Chondrocyte (in vitro differentiated cells): ENCODE results near the gene FOXO4. TPM values are rescaled to one million over a fixed set of nuclear protein-coding genes. Genes with fewer than 3 reads are reported as not detected.

Experiments used
- DNase-seq: peaks from one replicate; pipeline ENCODE4 v3.0.0; 2021; ENCODE audit warnings: mixed read lengths, low spot score
- H3K27ac Mint-ChIP-seq: one replicate; pipeline ENCODE4 v1.8.0; 2021; ENCODE audit warnings: mild to moderate bottlenecking, moderate library complexity, mixed read lengths; ENCODE audit not compliant: unreplicated experiment
- H3K27me3 Mint-ChIP-seq: 2 replicates; pipeline ENCODE4 v1.8.0; 2021; ENCODE audit warnings: low read depth, mixed read lengths
- H3K36me3 Mint-ChIP-seq: 2 replicates; pipeline ENCODE4 v1.8.0; 2021; ENCODE audit warnings: low read depth, mixed read lengths
- H3K4me1 Mint-ChIP-seq: 2 replicates; pipeline ENCODE4 v1.8.0; 2021; ENCODE audit warnings: low read depth, mild to moderate bottlenecking, mixed read lengths
- H3K4me3 Mint-ChIP-seq: one replicate; pipeline ENCODE4 v1.8.0; 2021; ENCODE audit warnings: mild to moderate bottlenecking, moderate library complexity, mixed read lengths; ENCODE audit not compliant: unreplicated experiment
- H3K9me3 Mint-ChIP-seq: 2 replicates; pipeline ENCODE4 v1.8.0; 2021; ENCODE audit warnings: low read depth, mixed read lengths
- total RNA-seq: library from RNA; stranded (reverse); gene quantifications from 3 replicates; pipeline ENCODE4 v1.2.1, GENCODE V29; 2021
- TF ChIP-seq, protein P1 (sequence below): fragments of 200-600 bp; sonication (generic); IDR thresholded peaks from 2 replicates; pipeline ENCODE4 v1.5.0; 2021; ENCODE audit warnings: antibody characterized with exemption, mild to moderate bottlenecking, moderate library complexity

FOXO4 gene
- total RNA-seq, 1 donor from 2014 or later = 9.3 TPM

DNA sequence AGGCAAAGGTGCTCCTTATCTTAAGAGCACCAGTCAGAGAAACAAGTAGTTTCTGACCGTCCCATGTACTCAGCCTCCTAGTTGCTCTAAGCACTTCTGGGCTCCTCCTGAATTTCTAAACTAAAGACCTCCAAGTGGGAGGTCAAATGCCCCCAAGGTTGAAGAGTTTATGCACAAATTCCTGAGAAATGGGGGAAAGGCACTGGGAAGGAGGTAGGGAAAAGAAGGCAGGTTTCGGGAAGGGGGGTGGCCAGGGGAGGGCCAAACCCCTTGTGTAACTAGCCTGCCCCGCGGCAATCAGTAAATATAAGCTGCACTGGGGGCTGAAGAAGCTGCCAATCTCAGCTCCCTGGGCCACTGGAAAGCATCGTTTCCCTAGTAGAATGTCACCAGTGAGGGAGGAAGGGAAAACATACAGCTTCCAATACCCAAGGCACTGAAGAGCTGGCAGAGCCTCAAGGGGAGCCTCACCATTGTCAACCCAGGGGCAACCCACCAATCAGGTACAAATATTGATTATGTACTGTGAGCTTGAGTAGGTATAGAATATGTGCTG, 3.4 kb downstream of the FOXO4 start:
- H3K4me3 Mint-ChIP-seq = no peak overlapping the region
- H3K27me3 Mint-ChIP-seq = no peaks in the 10 kb centered on the region
- peaks cover 3% of the 10 kb centered on the region for H3K9me3 Mint-ChIP-seq
- no peak overlapping the region for H3K27ac Mint-ChIP-seq
- TF ChIP-seq, protein P1, sequence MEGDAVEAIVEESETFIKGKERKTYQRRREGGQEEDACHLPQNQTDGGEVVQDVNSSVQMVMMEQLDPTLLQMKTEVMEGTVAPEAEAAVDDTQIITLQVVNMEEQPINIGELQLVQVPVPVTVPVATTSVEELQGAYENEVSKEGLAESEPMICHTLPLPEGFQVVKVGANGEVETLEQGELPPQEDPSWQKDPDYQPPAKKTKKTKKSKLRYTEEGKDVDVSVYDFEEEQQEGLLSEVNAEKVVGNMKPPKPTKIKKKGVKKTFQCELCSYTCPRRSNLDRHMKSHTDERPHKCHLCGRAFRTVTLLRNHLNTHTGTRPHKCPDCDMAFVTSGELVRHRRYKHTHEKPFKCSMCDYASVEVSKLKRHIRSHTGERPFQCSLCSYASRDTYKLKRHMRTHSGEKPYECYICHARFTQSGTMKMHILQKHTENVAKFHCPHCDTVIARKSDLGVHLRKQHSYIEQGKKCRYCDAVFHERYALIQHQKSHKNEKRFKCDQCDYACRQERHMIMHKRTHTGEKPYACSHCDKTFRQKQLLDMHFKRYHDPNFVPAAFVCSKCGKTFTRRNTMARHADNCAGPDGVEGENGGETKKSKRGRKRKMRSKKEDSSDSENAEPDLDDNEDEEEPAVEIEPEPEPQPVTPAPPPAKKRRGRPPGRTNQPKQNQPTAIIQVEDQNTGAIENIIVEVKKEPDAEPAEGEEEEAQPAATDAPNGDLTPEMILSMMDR = no peak
- no peaks in the 10 kb centered on the region for H3K36me3 Mint-ChIP-seq
- no peak for DNase-seq
- peaks cover 12% of the 10 kb centered on the region for H3K4me1 Mint-ChIP-seq

DNA sequence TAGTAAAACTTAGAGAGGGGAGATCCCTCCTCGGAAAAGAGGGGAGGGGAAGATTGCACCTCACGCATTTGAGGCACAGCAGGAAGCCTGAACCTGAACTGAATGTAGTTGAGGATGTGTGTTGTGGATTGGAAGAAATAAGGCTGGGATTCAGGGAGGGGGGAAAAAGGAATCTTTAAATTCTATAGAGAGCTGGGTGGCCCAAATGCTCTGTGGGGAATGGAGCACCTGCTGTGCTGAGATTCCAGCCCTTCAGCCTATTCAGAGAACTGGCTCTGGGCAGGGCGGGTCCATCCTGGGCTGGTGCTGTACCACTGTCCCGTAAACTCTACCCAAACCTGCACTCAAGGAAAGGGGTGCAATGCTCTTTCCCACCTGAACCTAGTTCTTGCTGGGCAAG, 4.1 kb downstream of the FOXO4 start:
- TF ChIP-seq, protein P1 = no peak
- Mint-ChIP-seq H3K27me3 (no peaks in the 10 kb centered on the region), H3K27ac (no peak overlapping the region), H3K4me3 (no peak overlapping the region), H3K36me3 (no peaks in the 10 kb centered on the region), H3K4me1 (peaks cover 14% of the 10 kb centered on the region), H3K9me3 (peaks cover 3% of the 10 kb centered on the region)
- no peak for DNase-seq

DNA sequence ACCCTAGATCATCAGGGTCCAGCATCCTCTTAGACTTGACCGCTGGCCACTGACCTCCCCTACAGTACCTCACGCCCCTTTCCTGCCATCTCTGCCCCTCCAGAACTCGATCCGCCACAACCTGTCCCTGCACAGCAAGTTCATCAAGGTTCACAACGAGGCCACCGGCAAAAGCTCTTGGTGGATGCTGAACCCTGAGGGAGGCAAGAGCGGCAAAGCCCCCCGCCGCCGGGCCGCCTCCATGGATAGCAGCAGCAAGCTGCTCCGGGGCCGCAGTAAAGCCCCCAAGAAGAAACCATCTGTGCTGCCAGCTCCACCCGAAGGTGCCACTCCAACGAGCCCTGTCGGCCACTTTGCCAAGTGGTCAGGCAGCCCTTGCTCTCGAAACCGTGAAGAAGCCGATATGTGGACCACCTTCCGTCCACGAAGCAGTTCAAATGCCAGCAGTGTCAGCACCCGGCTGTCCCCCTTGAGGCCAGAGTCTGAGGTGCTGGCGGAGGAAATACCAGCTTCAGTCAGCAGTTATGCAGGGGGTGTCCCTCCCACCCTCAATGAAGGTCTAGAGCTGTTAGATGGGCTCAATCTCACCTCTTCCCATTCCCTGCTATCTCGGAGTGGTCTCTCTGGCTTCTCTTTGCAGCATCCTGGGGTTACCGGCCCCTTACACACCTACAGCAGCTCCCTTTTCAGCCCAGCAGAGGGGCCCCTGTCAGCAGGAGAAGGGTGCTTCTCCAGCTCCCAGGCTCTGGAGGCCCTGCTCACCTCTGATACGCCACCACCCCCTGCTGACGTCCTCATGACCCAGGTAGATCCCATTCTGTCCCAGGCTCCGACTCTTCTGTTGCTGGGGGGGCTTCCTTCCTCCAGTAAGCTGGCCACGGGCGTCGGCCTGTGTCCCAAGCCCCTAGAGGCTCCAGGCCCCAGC, 5.2 kb downstream of the FOXO4 start:
- Mint-ChIP-seq H3K4me3 (no peak overlapping the region), H3K9me3 (no peaks in the 10 kb centered on the region), H3K4me1 (peaks cover 10% of the 10 kb centered on the region), H3K27me3 (no peaks in the 10 kb centered on the region), H3K36me3 (no peaks in the 10 kb centered on the region), H3K27ac (no peak overlapping the region)
- DNase-seq = no peak
- TF ChIP-seq, protein P1 = no peak

DNA sequence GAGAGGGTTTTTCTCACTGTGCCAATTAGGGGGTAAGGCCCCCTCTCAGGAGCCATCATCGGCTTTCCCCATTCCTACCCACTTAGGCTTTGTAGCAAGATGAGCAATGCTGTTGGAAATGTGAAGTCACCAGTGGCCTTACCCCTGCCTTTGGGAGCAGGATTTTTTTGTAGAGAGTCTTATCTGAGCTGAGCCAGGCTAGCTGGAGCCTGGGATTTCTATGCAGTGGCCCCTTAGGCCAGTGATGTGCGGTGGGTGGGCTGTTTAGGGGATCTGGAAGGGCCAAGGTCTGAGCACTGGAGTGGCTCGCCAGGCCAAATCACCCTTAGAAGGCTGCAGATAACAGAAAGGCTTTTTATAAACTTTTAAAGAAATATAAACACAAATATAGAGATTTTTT, 6.6 kb downstream of the FOXO4 start:
- H3K27ac Mint-ChIP-seq = no peak overlapping the region
- H3K4me1 Mint-ChIP-seq = peaks cover 6% of the 10 kb centered on the region
- no peak for DNase-seq
- H3K36me3 Mint-ChIP-seq = no peaks in the 10 kb centered on the region
- no peaks in the 10 kb centered on the region for H3K27me3 Mint-ChIP-seq
- TF ChIP-seq, protein P1 = no peak
- H3K4me3 Mint-ChIP-seq = no peak overlapping the region
- no peaks in the 10 kb centered on the region for H3K9me3 Mint-ChIP-seq

DNA sequence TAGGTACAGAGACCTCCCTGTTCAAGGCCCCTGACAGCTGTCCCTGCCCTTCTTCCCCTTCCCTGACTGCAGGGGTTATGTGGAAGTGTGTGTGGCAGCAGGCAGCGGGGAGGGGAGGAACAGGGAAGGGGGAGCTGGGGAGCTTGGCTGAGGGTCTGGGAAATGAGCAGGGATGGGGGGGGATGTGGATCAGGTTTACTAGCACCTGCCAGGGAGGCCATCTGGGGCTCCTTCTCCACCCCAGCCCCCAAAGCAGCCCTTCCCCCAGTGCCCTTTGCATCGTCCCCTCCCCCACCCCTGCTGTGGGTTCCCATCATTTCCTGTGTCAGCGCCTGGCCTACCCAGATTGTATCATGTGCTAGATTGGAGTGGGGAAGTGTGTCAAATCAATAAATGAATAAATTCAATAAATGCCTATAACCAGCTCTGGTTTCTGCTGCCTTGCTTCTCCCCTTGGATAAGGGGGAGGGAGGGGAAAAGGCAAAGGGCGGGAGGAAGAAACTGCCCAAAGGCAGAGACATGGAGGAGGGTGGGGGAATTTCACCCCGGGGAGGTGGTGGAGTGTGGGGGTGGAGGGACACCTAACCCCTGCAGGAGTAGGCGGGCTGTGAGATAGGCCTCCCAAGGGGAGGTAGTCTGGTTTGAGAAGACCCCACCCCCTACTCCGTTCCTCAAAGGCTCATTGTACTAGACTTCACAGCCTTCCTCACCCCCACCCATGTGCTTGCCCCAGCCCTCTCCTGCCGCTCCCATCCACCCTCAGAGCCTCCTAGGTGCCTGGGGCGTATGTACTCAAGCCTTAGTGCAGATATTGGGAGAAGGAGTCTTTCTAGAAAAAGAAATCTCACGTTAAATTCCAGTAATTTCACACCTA, 7.7 kb downstream of the FOXO4 start:
- Mint-ChIP-seq H3K27me3 (no peaks in the 10 kb centered on the region), H3K4me1 (peaks cover 6% of the 10 kb centered on the region), H3K27ac (no peak overlapping the region), H3K4me3 (no peak overlapping the region), H3K9me3 (no peaks in the 10 kb centered on the region), H3K36me3 (no peaks in the 10 kb centered on the region)
- TF ChIP-seq, protein P1 = no peak
- DNase-seq = no peak
